ENCODE results near the gene C11orf68. TPM values are rescaled to one million over a fixed set of nuclear protein-coding genes. Genes with fewer than 3 reads are reported as not detected.
A peak's percentile ranks its signal among the peaks of the same experiment; 100 is the strongest.

The C11orf68 gene
- total and polyA plus RNA-seq, 2 of the 8 experiments (the other 6 are each of a cell fraction or from before 2014, with no cell fraction given), result 24.0 to 51.2 TPM

- TF ChIP-seq CHD7 (IDR thresholded peaks at IDR 0.05; ENCODE audit: insufficient replicate concordance, low read length) (no peak), CBX8 (IDR thresholded peaks at IDR 0.05; ENCODE audit: borderline replicate concordance, low read depth, low read length) (no peak), FOSL1 (IDR thresholded peaks at IDR 0.05; ENCODE audit: insufficient read depth, low read depth, low read length) (no peak), HDAC2 (IDR thresholded peaks at IDR 0.05; ENCODE audit: borderline replicate concordance in 1 of 2, low read depth in 2 of 2, low read length in 2 of 2) (0 out of 4 replicates have a peak, but pooled peaks have one; percentile 21 to 65), RAD21 (IDR thresholded peaks at IDR 0.05 in 1 of 2, conservative IDR thresholded peaks at IDR 0.05 in 1 of 2; ENCODE audit: low read depth in 2 of 2, low read length in 2 of 2) (no peak), POU5F1 (IDR thresholded peaks at IDR 0.05; ENCODE audit: low read depth, low read length) (no peak), ASH2L (IDR thresholded peaks at IDR 0.05; ENCODE audit: low read length) (no peak)
- TF ChIP-seq, protein P1, sequence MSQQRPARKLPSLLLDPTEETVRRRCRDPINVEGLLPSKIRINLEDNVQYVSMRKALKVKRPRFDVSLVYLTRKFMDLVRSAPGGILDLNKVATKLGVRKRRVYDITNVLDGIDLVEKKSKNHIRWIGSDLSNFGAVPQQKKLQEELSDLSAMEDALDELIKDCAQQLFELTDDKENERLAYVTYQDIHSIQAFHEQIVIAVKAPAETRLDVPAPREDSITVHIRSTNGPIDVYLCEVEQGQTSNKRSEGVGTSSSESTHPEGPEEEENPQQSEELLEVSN (IDR thresholded peaks at IDR 0.05), result no peak
Observed at GRCh38 chr11:65873318-65874156, 45.3 kb downstream of the C11orf68 start (continued).
